NCI-H187 (cell line): ENCODE results near the gene UBLCP1.
"Not testable (repeated sequence)": the region's sequence is repeated elsewhere in the genome, so short reads cannot be mapped to it uniquely, and the experiment has no call there.

Experiments
- DNase-seq, 2 experiments: peaks; one replicate each; lab custom pipeline; 2025; lab: John Stamatoyannopoulos, UW

The UBLCP1 gene

DNA sequence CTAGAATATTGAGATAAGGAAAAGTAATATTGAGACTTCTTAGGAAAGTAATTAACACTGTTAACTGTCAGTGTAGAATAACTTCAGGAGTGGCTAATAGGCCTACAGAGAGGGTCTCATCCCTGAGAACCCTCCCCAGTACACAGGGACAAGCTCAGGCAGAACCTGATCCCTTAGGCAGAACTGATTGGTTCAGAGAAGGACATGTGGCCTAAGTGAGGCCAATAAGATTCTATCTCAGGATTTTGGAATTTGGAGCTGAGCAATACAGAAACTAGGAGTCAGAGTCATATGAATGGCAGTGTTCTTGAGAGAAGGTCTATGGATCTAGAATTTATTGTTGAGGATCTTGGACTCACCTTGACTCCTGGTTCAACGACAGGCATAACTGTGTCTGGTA, 10.9 kb upstream of the UBLCP1 start:
- no peak for DNase-seq

- no peak for DNase-seq
These were observed 6.1 kb upstream of the UBLCP1 start for GRCh38 chr5:159257007-159257406.

DNA sequence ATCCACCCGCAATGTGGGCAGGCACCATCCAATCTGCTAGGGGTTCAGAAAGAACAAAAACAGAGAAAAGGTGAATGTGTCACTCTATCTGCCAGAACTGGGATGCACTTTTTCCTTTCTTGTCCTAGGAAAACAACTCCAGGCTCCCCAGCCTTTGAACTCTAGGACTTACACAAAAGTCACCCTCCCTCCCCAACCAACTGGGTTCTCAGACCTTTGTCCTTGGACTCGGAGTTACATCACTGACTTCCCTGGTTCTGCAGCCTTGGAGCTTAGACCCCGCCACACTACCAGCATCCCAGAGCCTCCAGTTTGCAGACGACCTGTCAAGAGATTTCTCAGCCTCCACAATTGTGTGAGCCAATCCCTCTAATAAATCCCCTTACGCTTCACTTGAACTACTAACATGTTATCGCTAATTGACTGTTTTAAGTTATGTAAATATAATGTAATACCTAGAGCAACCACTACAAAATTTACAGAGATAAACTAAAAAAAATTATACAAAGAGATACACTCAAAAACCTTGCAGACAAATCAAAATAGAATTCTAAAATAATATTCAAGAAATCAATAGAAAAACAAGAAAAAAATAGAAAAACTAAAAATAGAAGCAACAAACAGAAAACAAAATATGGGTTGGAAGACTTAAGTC, 5.3 kb upstream of the UBLCP1 start:
- no peak for DNase-seq

- DNase-seq = no peak
These were observed 4.7 kb upstream of the UBLCP1 start for GRCh38 chr5:159258361-159258760.

DNA sequence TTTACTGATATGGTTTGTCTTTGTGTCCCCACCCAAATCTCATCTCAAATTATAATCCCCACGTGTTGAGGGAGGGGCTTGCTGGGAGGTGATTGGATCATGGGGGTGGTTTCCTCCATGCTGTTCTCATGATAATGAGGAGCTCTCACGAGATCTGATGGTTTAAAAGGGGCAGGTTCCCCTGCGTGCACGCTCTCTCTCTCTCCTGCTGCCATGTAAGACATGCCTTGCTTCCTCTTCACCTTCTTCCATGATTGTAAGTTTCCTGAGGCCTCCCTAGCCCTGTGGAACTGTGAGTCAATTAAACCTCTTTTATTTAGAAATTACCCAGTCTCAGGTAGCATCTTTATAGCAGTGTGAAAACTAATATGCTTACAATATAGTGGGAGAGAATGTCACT, 2.9 kb upstream of the UBLCP1 start:
- DNase-seq = not testable (repeated sequence)

GRCh38 chr5:159262472-159262858, 625 bp upstream of the UBLCP1 start:
- DNase-seq = no peak

DNA sequence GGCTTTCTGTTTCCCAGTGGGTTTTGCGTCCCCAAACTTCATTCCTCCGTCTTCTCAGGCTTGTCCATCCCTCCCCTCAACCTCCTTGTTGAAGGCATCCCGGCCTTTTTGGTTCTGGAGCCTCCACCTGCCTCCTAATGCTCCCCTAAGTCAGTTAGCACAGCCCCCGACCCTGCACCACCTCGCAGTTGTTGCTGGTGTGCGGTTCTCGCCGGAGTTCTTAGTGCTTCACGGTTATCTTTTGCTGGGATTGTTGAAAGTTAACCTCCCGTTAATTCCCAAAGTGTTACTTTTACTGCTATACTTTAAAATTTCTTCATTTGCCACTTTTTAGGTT, 447 bp downstream of the UBLCP1 start:
- no peak for DNase-seq

DNA sequence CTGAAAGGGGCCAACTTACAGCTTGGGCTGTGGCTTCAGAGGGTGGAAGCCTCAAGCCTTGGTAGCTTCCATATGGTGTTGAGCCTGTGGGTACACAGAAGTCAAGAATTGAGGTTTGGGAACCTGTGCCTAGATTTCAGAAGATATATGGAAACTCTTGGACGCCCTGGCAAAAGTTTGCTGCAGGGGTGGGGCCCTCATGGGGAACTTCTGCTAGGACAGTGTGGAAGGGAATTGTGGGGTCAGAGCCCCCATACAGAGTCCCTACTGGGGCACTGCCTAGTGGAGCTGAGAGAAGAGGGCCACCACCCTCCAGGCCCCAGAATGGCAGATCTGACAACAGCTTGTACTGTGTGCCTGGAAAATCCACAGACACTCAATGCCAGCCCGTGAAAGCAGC, 3.7 kb downstream of the UBLCP1 start:
- not testable (repeated sequence) for DNase-seq

GRCh38 chr5:159269723-159270122, 6.6 kb downstream of the UBLCP1 start:
- DNase-seq = no peak

DNA sequence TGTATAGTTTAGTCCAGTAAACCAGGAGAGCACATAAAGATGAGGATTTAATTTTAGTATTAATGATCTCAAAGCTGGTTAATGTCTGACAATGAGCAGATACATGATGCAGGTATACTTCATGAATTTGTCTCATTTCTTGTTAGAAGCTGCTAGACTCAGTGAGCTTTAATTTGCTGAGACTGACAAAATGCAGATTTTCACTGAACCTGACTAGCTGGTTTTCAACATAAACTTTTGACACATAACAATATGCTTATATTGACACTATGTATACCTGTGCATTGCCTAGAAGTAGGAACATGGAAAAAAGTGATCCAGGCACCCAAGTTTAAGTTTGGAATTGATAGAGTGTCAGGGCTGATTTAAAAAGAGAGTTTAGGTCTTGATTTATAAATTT, 10.8 kb downstream of the UBLCP1 start:
- DNase-seq = no peak

DNA sequence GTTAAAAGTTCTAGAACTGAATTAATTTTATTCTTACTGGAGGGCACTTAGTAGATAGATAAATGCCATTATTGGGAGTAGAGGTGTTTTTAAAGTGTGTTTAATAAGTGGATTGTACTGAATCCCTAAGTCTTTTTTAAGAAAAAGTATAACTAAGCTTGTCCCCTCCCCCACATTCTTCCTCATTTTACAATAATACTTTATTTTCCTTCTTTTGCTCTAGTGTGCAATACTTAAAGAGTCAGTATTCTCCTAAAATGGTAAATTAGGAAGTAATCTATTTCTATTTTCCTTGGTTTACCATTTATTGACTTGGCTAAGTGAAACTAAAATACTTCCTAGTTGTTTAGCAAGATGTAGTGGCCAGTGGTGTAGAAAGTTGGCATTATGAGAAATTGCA, 11.6 kb downstream of the UBLCP1 start:
- DNase-seq = no peak

- DNase-seq = no peak
These were observed 23.4 kb downstream of the UBLCP1 start for GRCh38 chr5:159286420-159287035.

- DNase-seq = no peak
These were observed 27.7 kb downstream of the UBLCP1 start for GRCh38 chr5:159290741-159291140.

- no peak for DNase-seq
These were observed 31.8 kb downstream of the UBLCP1 start for GRCh38 chr5:159294921-159295320.

DNA sequence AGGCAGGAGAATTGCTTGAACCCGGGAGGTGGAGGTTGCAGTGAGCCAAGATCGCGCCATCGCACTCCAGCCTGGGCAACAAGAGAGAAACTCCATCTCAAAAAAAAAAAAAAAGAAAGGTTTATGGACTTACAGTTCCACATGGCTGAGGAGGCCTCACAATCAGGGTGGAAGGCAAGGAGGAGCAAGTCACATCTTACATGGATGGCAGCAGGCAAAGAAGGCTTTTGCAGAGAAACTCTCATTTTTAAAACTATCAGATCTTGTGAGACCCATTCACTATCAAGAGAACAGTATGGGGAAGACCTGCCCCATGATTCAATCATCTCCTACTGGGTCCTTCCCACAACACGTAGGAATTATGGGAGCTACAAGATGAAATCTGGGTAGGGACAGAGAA, 34.2 kb downstream of the UBLCP1 start:
- not testable (repeated sequence) for DNase-seq

DNA sequence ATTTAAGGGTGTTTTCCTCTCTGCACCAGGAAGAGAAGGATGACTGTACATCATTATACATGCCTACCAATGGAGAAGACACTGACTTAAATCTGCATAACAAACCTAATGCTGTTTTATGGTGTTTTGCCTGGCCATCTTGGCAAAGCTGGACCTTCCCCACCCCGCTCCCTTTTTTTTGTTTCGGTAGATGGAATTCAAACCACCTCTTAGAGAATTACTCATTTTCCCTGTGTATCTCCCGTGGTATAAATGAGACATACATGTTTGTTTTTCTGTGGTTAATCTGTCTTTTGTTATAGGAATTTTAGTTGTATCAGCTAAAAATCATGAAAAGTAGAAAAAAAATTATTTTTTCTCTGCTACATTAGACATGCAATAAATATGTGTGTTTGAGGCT, 38.4 kb downstream of the UBLCP1 start:
- no peak for DNase-seq

DNA sequence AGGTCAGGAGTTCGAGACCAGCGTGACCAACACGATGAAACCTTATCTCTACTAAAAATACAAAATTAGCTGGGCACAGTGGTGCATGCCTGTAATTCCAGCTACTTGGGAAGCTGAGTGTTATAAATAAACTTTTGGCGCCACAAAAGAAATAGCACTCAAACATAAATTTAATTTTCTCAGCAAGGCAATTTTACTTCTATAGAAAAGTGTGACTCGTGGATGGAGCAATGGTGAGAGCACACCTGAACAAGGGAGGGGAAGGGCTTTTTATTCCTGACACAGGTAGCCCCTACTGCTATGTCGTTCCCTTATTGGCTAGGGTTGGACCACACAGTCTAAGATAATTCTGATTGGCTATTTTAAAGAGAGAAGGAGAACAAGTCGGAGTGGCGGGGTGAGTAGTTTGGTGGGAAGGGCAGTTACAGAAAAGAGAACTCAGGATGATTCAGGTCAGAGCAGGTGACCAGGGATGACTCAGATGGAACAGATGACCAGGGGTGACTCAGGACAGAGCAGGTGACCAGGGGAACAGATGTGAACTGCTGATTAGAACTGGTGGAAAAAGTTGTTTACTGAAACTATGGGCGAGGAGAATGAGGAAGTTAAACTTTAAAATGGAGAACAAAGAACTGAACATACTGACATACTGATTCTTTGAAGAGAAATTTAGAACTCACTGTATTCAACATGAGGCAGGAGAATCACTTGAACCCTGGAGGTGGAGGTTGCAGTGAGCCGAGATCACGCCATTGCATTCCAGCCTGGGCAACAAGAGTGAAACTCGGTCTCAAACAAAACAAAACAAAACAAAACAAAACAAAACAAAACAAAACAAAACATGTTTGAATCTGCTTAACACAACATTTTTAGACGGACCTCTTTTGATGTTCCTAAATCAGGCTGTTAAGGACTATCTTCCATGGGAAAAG, 39.1 kb downstream of the UBLCP1 start:
- not testable (repeated sequence) for DNase-seq

DNA sequence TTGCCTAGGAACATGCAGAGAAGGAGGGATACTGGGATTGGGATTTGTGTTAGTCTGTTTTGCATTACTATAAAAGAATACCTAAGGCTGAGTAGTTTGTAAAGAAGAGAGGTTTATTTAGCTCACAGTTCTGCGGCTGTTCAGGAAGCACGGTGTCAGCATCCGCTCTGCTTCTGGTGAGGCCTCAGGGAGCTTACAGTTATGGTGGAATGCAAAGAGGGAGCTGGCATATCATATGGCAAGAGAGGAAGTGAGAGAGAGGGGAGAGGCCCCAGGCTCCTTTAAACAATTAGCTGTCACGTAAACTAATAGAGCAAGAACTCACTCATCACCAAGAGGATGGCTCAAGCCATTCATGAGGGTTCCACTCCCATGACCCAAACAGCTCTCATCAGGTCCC, 40.2 kb downstream of the UBLCP1 start:
- no peak for DNase-seq

DNA sequence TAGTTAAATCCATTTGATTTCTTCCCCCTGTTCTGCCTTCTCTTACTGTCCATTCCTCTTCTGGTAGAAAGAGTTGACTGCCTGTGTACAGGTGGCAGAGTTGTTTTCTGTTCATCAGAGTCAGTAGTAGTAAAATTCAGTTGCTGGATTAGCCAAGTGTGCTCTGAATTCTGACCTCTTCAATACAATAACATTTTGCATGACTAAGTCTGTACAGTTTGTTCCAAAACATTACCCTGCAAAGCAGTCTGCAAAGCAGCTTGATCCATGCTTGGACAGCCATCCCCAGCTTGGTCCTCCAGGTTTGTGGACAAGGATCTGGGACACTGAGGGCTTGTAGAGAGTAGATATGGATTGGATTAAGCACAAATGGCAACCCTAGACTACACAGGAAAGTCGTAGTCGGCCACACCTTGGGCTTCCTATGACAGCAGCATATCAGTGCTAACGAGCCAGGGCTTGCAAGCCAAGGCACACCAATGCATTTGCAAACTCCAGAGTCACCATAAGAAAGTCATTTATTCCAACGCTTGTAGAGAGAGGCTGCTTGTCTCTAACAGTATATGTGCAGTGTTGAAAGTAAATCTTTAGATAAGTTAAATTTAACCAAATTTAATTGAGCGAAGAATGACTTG, 42.0 kb downstream of the UBLCP1 start:
- DNase-seq = no peak

- DNase-seq = no peak
These were observed 46.8 kb downstream of the UBLCP1 start for GRCh38 chr5:159309689-159310433.

DNA sequence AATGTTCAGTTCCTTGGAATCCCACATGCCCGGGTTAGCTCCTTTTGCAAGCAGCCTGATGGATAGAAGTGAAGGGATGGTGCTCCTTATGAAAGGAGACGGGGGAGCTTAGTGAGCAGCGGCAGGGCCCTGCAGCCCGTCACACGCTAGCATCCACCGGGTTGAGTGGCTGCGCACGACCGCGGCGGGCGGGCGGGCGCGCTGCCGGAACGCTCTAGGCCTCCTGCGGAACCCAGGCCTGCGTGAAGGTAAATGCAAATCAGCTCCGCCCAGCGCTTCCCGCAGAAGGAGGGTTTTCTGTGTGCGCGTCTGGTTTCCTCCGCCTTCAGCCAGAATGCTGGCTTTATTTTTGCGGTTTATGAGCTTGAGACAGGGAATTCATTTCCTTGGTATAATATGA, 47.4 kb downstream of the UBLCP1 start:
- peak in 1 of 2 experiments; percentile 16 for DNase-seq

- DNase-seq = no peak
These were observed 48.0 kb downstream of the UBLCP1 start for GRCh38 chr5:159311063-159311462.
